Activated CD4-positive, alpha-beta T cell treated with anti-CD3 and anti-CD28 coated beads, Interleukin-2, amount 50 U/mL, for 48 hours (primary cell): ENCODE measurements around the gene DUSP8.
"Not testable (repeated sequence)": the region's sequence is repeated elsewhere in the genome, so short reads cannot be mapped to it uniquely, and the experiment has no call there.

Experiments
- DNase-seq, 2 experiments: peaks; one replicate each; pipeline ENCODE4 v3.0.0-alpha.2; 2020

The DUSP8 gene

DNA sequence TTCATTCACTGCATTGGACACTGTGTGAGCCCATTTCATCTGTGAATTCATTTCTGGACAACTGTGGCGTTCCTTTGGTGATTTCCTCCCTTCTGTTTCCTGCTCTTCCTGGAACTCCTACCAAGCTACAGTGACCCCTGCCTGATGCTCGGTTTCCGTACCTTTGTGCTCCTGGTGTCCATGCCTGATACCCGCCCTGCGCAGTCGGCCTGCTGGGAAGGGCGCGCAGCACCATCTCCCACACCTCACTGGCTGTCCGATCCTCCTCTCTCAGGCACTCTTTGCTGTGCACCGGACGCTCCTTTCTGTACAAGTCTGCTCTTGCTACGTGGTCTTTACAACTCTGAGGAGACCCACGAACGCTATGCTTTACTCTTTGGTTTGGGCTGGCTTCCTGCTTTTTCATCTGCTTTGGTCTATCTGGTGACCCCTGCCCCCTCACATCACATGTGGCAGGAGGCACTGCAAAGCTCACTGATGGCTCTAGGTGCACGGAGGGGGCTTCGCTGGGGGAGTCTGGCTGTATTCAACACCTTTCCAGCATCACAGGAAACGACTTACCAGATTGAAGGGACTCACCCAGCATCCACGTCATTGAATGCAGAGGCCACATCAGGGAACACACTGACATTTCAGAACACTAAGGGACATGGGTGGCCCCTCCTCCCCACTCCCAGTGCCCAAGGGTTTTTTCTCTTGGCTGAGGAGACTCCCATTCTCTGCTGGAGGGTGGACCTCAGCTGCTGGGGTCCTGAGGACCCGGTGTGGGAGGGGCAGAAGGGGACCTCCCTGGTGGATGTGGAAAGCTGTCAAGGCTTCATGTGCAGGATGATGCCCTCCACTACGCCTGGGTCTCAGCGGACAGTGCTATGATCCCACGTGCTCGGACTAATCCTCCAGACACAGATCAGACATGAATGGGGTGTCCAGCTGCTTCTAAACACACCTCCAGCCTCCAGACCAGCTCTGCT is 58.5 kb downstream of the DUSP8 start:
- no peak for DNase-seq

DNA sequence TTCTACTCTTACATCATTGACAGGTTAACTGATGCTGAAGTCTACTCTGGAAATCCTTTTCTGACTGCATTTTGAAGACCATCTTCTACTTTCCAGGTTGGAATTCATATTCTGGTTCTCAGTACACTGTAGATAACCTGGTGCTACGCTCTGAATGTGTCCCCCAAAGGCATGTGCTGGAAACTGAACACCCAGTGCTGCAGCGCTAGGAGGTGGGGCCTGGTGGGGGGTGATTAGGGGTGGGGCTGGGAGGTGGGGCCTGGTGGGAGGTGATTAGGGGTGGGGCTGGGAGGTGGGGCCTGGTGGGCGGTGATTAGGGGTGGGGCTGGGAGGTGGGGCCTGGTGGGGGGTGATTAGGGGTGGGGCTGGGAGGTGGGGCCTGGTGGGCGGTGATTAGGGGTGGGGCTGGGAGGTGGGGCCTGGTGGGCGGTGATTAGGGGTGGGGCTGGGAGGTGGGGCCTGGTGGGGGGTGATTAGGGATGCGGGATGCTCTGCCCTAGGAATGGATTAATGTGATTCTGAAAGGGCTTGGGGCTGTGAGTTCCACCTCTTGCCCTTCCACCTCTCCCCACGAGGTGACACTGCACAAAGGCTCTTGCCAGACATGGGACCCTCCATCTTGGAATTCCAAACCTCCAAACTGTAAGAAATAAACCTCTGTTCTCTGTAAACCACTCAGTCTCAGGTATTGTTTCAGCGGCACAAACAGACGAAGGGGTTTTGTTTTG is 59.4 kb downstream of the DUSP8 start:
- not testable (repeated sequence) for DNase-seq

- DNase-seq, result no peak
Measured at GRCh38 chr11:1511937-1512496, 60.1 kb downstream of the DUSP8 start.

GRCh38 chr11:1510928-1511327 is 61.1 kb downstream of the DUSP8 start:
- DNase-seq, result no peak

GRCh38 chr11:1510351-1510750 is 61.7 kb downstream of the DUSP8 start:
- DNase-seq, result not testable (repeated sequence)

GRCh38 chr11:1509626-1510255 is 62.3 kb downstream of the DUSP8 start:
- no peak for DNase-seq

DNA sequence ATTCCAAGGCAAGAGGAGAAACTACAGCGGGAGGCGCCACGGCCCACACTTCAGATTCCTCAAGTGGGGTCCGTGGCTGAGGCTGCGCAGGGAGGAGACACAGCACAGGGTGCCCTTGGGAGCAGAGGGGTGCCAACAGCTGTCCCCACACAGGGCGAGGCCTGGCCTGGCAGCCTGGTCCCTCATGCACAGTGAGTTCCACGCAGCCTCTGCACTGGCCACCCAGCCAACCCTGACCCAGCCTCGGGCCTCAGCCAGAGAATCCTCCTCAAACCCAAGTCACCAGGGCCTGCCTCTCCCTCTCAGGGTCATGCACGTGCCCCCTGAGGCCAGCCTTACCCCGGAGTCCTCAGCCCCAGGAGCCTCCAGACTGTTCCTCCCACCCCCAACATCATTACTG is 63.1 kb downstream of the DUSP8 start:
- no peak for DNase-seq

DNA sequence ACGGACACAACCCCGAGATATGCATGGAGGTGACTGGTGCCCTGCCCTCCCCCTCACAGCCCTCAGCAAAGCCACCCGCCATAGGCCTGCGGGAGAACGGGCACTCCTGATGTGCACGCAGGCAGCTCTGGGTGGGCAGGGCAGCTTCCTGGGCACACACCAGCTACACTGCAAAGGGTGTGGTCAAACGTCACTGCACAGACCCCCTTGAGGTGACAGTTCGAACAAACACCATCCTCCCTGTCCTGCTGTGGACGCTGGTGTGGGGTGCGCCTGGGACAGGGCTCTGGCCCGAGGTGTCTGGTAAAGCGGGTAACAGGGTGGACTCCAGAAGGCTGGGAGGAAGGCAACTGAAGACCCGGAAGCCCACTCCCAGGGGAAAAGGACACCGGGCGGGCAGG is 63.6 kb downstream of the DUSP8 start:
- no peak for DNase-seq

DNA sequence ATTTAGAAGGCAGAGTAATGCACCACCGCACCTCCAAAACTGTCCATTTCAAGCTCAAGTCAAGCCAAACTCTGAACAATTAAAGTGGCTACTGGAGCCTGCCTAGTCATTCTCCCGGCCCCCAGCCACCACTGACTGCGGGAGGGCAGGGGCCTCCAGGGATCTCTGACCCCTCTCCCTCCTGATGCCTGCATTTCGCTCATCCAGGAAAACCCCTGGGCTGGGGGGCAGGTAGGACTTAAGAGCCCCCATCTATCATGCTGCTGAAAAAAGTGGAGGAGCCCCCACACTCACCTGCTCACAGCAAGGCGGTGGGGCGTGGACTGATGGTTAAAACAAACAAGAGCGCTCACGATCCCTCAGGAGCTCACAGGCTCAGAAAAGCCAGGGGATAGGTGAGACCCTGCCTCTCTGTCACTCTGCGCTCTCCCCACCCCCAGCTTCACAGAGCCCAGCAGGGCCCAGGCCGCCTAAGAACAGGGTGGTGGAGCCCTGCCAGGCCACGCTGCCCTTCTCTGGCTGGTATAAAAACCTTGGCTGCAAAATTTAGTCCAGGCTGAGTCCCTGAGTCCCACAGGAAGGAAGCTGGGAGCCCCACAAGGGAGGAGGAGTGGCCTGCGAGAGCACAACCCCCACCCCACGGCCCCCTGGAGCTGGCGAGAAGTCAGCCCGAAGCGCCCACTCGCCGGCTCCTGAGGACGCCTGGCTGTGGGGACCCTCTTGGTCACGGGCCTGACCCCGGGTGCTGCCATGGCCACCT is 64.5 kb downstream of the DUSP8 start:
- DNase-seq, result no peak

DNA sequence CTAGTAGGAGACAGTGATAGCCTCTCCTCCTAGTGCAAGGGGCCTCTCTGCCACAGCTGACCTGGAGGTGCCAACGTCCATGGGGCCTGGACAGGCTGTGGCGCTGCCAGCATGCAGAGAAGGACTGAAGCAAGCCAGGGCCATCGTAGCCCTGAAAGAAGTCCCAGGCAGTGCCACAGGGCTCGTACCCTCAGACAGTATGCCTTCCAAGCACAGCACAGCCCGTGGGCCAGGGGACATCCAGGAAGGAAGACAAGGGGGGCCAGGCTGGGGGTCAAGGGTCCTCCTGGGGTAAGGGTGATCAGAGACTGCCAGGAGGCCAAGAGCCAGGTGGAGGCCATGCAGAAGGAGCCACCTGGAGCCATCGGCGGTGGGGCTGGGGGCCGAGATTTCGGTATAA is 65.1 kb downstream of the DUSP8 start:
- DNase-seq, result no peak

GRCh38 chr11:1505480-1505879 is 66.6 kb downstream of the DUSP8 start:
- DNase-seq, result no peak

DNA sequence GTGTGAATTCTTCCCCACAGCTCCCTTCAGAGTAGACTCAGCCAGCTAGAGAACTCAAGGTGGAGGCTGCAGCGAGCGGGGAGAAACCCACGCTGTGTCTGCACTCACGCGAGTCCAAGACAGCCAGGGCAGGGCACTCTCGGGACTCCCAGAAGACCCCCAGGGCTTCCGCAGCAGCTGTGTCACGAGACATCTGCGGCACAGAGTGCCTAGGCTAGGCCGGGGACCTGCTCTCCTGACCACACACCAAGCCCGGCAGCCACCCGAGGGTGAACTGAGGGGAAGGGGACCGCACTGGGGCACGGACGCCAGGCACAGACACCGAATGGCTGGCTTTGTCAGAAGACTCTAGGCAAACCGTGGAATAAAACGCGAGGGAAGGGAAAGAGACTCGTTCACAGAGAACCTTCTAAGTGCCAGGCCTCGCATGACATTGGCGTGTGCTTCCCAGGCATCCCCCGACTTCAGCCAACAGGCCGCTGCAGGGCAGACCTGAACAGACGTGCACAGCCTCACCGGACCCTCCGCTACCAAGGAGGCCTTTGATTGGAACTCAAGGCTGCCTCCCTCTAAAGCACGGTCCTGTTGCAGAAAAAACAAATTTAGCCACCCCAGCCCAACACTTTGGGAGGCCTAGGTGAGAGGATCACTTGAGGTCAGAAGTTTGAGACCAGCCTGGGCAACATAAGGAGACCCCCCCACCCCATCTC is 67.3 kb downstream of the DUSP8 start:
- no peak for DNase-seq

DNA sequence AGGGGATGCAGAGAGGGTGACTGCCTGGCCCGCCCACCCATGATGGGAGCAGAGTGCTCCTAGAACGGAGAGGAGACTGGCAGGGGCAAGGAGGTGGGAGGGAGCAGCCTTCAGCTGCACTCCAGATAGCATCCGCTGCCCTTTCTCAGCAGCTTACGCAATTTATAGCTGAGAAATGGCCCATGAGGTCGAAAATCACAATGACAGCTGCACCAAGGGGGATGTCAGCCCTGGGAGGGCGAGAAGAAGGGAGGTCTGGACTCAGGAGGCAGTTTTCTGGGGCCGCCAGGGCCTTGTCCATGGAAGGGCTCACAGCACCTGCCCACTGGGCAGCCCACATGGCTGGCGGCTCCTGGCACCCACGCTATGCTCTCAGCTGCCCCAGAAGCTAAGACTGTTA is 67.9 kb downstream of the DUSP8 start:
- no peak for DNase-seq
